K562 (cell line): ENCODE measurements around the gene FPGS. TPM values are rescaled to one million over a fixed set of nuclear protein-coding genes. Genes with fewer than 3 reads are reported as not detected.

ENCODE experiments used
- FOXA1 ChIP-seq: fragments of 450-650 bp; IDR thresholded peaks from 2 replicates; pipeline ENCODE4 v1.6.1; 2016; ENCODE audit warnings: mild to moderate bottlenecking, borderline replicate concordance
- FOXK1 ChIP-seq: sonication (generic); formaldehyde crosslinking; IDR thresholded peaks from 2 replicates; pipeline ENCODE4 v1.8.0; 2022; ENCODE audit warnings: missing genetic modification reagents, mild to moderate bottlenecking, borderline replicate concordance
- GABPB1 ChIP-seq: sonication (generic); formaldehyde crosslinking; IDR thresholded peaks from 2 replicates; pipeline ENCODE4 v1.8.0; 2022; ENCODE audit warnings: mild to moderate bottlenecking, missing genetic modification reagents
- POLR2AphosphoS5 ChIP-seq: IDR thresholded peaks from 2 replicates; pipeline ENCODE4 v1.6.1; 2011; ENCODE audit warnings: mild to moderate bottlenecking, low read depth, low read length, moderate library complexity; ENCODE audit not compliant: control insufficient read depth, insufficient read depth
- PPARD ChIP-seq: fragments of 250-450 bp; sonication (Bioruptor Pico); IDR thresholded peaks from 2 replicates; pipeline ENCODE4 v1.8.0; 2022; ENCODE audit warnings: inconsistent platforms, mild to moderate bottlenecking, moderate library complexity
- PTRF ChIP-seq: fragments of 450-650 bp; IDR thresholded peaks from 2 replicates; pipeline ENCODE4 v1.6.1; 2016; ENCODE audit warnings: mild to moderate bottlenecking, missing genetic modification characterization, missing compliant biosample characterization
- RBM34 ChIP-seq: fragments of 200-400 bp; formaldehyde crosslinking; IDR thresholded peaks from 2 replicates; pipeline ENCODE4 v1.6.1; 2018; ENCODE audit warnings: low read length, borderline replicate concordance; ENCODE audit not compliant: insufficient read depth
- ZC3H4 ChIP-seq: sonication (generic); formaldehyde crosslinking; IDR thresholded peaks from 2 replicates; pipeline ENCODE4 v1.9.0; 2021; ENCODE audit warnings: missing genetic modification reagents, borderline replicate concordance
- ZNF445 ChIP-seq: fragments of 250-450 bp; sonication (Bioruptor Pico); IDR thresholded peaks from 2 replicates; pipeline ENCODE4 v1.4.0; 2020; ENCODE audit warnings: low read depth, mild to moderate bottlenecking, moderate library complexity
- ZZZ3 ChIP-seq: fragments of 450-650 bp; IDR thresholded peaks from 2 replicates; pipeline ENCODE4 v1.6.1; 2016; ENCODE audit warnings: antibody characterized with exemption, mild to moderate bottlenecking, moderate library complexity
- polyA plus RNA-seq, 8 experiments: library from polyadenylated mRNA; depleted of rRNA in 4 of 8; stranded (reverse) in 5 of 8; unstranded in 3 of 8; fragments of >200 nt; fragmentation: Nextera tagmentation in 2 of 8; fragmentation: Illumina TruSeq in 1 of 8; extraction: Ambion mirVana in 2 of 8; extraction: Trizol in 1 of 8; gene quantifications; 2 replicates each; pipeline versions ENCODE4 v1.2.1 to v1.2.3, GENCODE V29; 2011 to 2014; ENCODE audit warnings: inconsistent platforms in 1 of 8, missing spikeins in 1 of 8
- total RNA-seq, 7 experiments: library from RNA; depleted of rRNA in 6 of 7; stranded (reverse); fragments of >200 nt in 6 of 7; fragmentation: Illumina TruSeq in 2 of 7; extraction: Trizol in 2 of 7; gene quantifications; 2 replicates each; pipeline versions ENCODE4 v1.2.1 to v1.2.3, GENCODE V29; 2011 to 2021; ENCODE audit warnings: low replicate concordance in 1 of 7
- TF ChIP-seq, protein P1 (sequence below), 3 experiments: IDR thresholded peaks in 2 of 3; conservative IDR thresholded peaks in 1 of 3; 2 replicates each; pipeline ENCODE4 v1.5.1; 2011 to 2012; ENCODE audit warnings: low read length in 3 of 3, mild to moderate bottlenecking in 3 of 3, control low read depth in 2 of 3, improper control_type of control experiment in 1 of 3, inconsistent platforms in 1 of 3, low read depth in 1 of 3, mixed read lengths in 1 of 3, moderate library complexity in 1 of 3; ENCODE audit not compliant: insufficient read depth in 2 of 3
- TF ChIP-seq, protein P2 (sequence below): fragments of 250-450 bp; sonication (Bioruptor Pico); IDR thresholded peaks from 2 replicates; pipeline ENCODE4 v1.5.0; 2022; ENCODE audit warnings: mild to moderate bottlenecking
- TF ChIP-seq, protein P3 (sequence below): fragments of 250-450 bp; sonication (Bioruptor Pico); IDR thresholded peaks from 2 replicates; pipeline ENCODE4 v1.6.1; 2021; ENCODE audit warnings: mild to moderate bottlenecking

The FPGS gene
- total and polyA plus RNA-seq, 9 of the 15 experiments (the other 6 are each of a cell fraction or from before 2014, with no cell fraction given), result 0.84 to 86.4 (median 59.2) TPM

DNA sequence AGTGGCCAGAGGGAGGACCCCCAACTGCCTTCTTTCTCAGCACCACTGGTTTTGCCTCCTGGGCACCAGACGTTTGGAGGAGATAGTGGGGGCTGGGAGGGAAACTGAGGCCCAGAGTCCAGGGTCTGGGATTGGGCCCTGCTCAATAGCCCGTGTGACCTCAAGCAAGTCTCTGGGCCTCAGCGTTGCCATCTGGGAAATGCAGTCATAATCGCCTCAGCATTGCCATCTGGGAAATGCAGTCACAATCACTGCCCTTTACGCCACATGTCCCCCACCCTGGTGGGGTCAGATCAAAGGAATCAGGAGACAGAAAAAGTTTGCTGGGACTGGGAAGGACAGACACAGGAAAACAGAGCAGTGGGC is 25.8 kb upstream of the FPGS start (continued):
- TF ChIP-seq, protein P1, sequence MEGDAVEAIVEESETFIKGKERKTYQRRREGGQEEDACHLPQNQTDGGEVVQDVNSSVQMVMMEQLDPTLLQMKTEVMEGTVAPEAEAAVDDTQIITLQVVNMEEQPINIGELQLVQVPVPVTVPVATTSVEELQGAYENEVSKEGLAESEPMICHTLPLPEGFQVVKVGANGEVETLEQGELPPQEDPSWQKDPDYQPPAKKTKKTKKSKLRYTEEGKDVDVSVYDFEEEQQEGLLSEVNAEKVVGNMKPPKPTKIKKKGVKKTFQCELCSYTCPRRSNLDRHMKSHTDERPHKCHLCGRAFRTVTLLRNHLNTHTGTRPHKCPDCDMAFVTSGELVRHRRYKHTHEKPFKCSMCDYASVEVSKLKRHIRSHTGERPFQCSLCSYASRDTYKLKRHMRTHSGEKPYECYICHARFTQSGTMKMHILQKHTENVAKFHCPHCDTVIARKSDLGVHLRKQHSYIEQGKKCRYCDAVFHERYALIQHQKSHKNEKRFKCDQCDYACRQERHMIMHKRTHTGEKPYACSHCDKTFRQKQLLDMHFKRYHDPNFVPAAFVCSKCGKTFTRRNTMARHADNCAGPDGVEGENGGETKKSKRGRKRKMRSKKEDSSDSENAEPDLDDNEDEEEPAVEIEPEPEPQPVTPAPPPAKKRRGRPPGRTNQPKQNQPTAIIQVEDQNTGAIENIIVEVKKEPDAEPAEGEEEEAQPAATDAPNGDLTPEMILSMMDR (IDR thresholded peaks at IDR 0.05 in 2 of 3, conservative IDR thresholded peaks at IDR 0.05 in 1 of 3; ENCODE audit: insufficient read depth in 2 of 3, low read depth in 1 of 3, low read length in 3 of 3), result no peak
- no peak for TF ChIP-seq FOXK1 (CRISPR knock-in tag)
- no peak for TF ChIP-seq ZC3H4 (CRISPR knock-in tag)
- no peak for TF ChIP-seq ZZZ3
- no peak for TF ChIP-seq FOXA1
- TF ChIP-seq PTRF, result no peak
- no peak for TF ChIP-seq RBM34
- no peak for TF ChIP-seq ZNF445 (CRISPR knock-in tag)
- no peak for TF ChIP-seq GABPB1 (CRISPR knock-in tag)
- TF ChIP-seq POLR2AphosphoS5, result no peak
- no peak for TF ChIP-seq PPARD (CRISPR knock-in tag)
- TF ChIP-seq, protein P2, sequence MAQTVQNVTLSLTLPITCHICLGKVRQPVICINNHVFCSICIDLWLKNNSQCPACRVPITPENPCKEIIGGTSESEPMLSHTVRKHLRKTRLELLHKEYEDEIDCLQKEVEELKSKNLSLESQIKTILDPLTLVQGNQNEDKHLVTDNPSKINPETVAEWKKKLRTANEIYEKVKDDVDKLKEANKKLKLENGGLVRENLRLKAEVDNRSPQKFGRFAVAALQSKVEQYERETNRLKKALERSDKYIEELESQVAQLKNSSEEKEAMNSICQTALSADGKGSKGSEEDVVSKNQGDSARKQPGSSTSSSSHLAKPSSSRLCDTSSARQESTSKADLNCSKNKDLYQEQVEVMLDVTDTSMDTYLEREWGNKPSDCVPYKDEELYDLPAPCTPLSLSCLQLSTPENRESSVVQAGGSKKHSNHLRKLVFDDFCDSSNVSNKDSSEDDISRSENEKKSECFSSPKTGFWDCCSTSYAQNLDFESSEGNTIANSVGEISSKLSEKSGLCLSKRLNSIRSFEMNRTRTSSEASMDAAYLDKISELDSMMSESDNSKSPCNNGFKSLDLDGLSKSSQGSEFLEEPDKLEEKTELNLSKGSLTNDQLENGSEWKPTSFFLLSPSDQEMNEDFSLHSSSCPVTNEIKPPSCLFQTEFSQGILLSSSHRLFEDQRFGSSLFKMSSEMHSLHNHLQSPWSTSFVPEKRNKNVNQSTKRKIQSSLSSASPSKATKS, result no peak
- TF ChIP-seq, protein P3, sequence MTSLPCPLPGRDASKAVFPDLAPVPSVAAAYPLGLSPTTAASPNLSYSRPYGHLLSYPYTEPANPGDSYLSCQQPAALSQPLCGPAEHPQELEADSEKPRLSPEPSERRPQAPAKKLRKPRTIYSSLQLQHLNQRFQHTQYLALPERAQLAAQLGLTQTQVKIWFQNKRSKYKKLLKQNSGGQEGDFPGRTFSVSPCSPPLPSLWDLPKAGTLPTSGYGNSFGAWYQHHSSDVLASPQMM (CRISPR knock-in tag), result no peak
